H1 (cell line): ENCODE data around the gene CNNM2. TPM values are rescaled to one million over a fixed set of nuclear protein-coding genes. Genes with fewer than 3 reads are reported as not detected.

Source experiments
- CTCF ChIA-PET: fragments of 300-600 bp; sonication (Branson Sonifier 250); formaldehyde crosslinking; loops from one replicate; lab custom pipeline; 2021; ENCODE audit not compliant: partially characterized antibody; lab: Charles Lee
- POLR2A ChIA-PET: fragments of 300-600 bp; sonication (Branson Sonifier 250); formaldehyde crosslinking; loops from one replicate; lab custom pipeline; 2021; ENCODE audit warnings: inconsistent platforms; ENCODE audit not compliant: partially characterized antibody; lab: Charles Lee
- DNase-seq, 2 experiments: peaks; one replicate each; pipeline versions ENCODE4 v3.0.0 to v3.0.0-alpha.2; 2010 to 2022; ENCODE audit warnings: low spot score in 2 of 2, low read depth in 1 of 2, mixed read lengths in 1 of 2
- FAIRE-seq: peaks from 2 replicates; lab custom pipeline; 2011; peaks lifted over from hg19 to GRCh38; lab: Jason Lieb, UNC
- H2AFZ ChIP-seq: 2 replicates; pipeline ENCODE4 v1.8.1; 2012; ENCODE audit warnings: low read length, inconsistent platforms
- H2AK5ac ChIP-seq: 2 replicates; pipeline ENCODE4 v1.6.1; 2013; ENCODE audit warnings: low read depth, low read length
- H2BK120ac ChIP-seq: replicated peaks from 2 replicates; pipeline ENCODE3; 2013; ENCODE audit warnings: low read depth, low read length, inconsistent platforms
- H2BK12ac ChIP-seq: 2 replicates; pipeline ENCODE4 v1.6.1; 2013; ENCODE audit warnings: low read depth, low read length
- H2BK15ac ChIP-seq: 2 replicates; pipeline ENCODE4 v1.6.1; 2013; ENCODE audit warnings: low read length
- H2BK20ac ChIP-seq: 2 replicates; pipeline ENCODE4 v1.6.1; 2013; ENCODE audit warnings: low read length
- H2BK5ac ChIP-seq: 2 replicates; pipeline ENCODE4 v1.6.1; 2013; ENCODE audit warnings: low read depth, low read length
- H3K14ac ChIP-seq: 2 replicates; pipeline ENCODE4 v1.6.1; 2013; ENCODE audit warnings: inconsistent platforms; ENCODE audit not compliant: insufficient read length
- H3K18ac ChIP-seq: 2 replicates; pipeline ENCODE4 v1.6.1; 2013; ENCODE audit warnings: low read length; ENCODE audit errors: extremely low read depth
- H3K23ac ChIP-seq: 2 replicates; pipeline ENCODE4 v1.6.1; 2013; ENCODE audit warnings: inconsistent platforms; ENCODE audit not compliant: insufficient read length
- H3K23me2 ChIP-seq: 2 replicates; pipeline ENCODE4 v1.6.1; 2013; ENCODE audit warnings: low read depth, low read length
- H3K27ac ChIP-seq: 2 replicates; pipeline ENCODE4 v1.6.1; 2011; ENCODE audit warnings: low read depth, low read length, inconsistent platforms
- H3K27me3 ChIP-seq, 4 experiments: replicated peaks in 1 of 4; 1 replicate in 1 of 4; 2 replicates in 3 of 4; pipeline versions ENCODE4 v1.6.1 to v1.8.1; 2011 to 2013; ENCODE audit warnings: low read length in 3 of 4, mild to moderate bottlenecking in 3 of 4, inconsistent platforms in 2 of 4, mixed read lengths in 2 of 4, moderate library complexity in 1 of 4; ENCODE audit not compliant: control insufficient read depth in 3 of 4, insufficient read depth in 3 of 4; ENCODE audit errors: extremely low read depth in 1 of 4
- H3K36me3 ChIP-seq, 4 experiments: 2 replicates each; pipeline versions ENCODE4 v1.6.1 to v1.8.1; 2011 to 2013; ENCODE audit warnings: mild to moderate bottlenecking in 4 of 4, low read length in 3 of 4, moderate library complexity in 2 of 4, control low read depth in 1 of 4, inconsistent platforms in 1 of 4; ENCODE audit not compliant: insufficient read depth in 4 of 4, control insufficient read depth in 2 of 4
- H3K4ac ChIP-seq: replicated peaks from 2 replicates; pipeline ENCODE3; 2013; ENCODE audit warnings: low read length, low read depth, mixed read lengths, inconsistent platforms; ENCODE audit not compliant: insufficient read length
- H3K4me1 ChIP-seq, 4 experiments: replicated peaks in 1 of 4; 1 replicate in 1 of 4; 2 replicates in 3 of 4; pipeline versions ENCODE4 v1.6.1 to v1.8.1; 2011 to 2013; ENCODE audit warnings: low read length in 3 of 4, inconsistent platforms in 2 of 4, mixed read lengths in 1 of 4; ENCODE audit not compliant: insufficient read depth in 4 of 4, control insufficient read depth in 3 of 4
- H3K4me2 ChIP-seq, 2 experiments: 2 replicates each; pipeline versions ENCODE4 v1.6.1 to v1.8.1; 2011 to 2013; ENCODE audit warnings: low read depth in 2 of 2, low read length in 2 of 2, control low read depth in 1 of 2, inconsistent platforms in 1 of 2, mild to moderate bottlenecking in 1 of 2; ENCODE audit not compliant: insufficient read depth in 1 of 2
- H3K4me3 ChIP-seq, 4 experiments: fragments of 200-600, 300-600 bp in 1 of 4; sonication (generic), shearing (Covaris generic), sonication (Bioruptor Twin) in 1 of 4; 2 replicates each; pipeline versions ENCODE4 v1.5.1 to v1.8.1; 2011 to 2016; ENCODE audit warnings: low read length in 4 of 4, low read depth in 3 of 4, control low read depth in 2 of 4, inconsistent platforms in 2 of 4, mild to moderate bottlenecking in 2 of 4, mixed read lengths in 1 of 4, moderate library complexity in 1 of 4; ENCODE audit not compliant: insufficient read depth in 2 of 4; ENCODE audit errors: extremely low read depth in 1 of 4
- H3K56ac ChIP-seq: replicated peaks from 2 replicates; pipeline ENCODE3; 2013; ENCODE audit warnings: low read depth, mild to moderate bottlenecking, mixed read lengths, low read length, inconsistent platforms; ENCODE audit not compliant: insufficient read length
- H3K79me1 ChIP-seq: 2 replicates; pipeline ENCODE4 v1.6.1; 2013; ENCODE audit warnings: low read depth, low read length, control low read depth
- H3K79me2 ChIP-seq, 2 experiments: 2 replicates each; pipeline versions ENCODE4 v1.6.1 to v1.8.1; 2012 to 2013; ENCODE audit warnings: low read length in 2 of 2, mild to moderate bottlenecking in 2 of 2, inconsistent platforms in 1 of 2; ENCODE audit not compliant: insufficient read depth in 2 of 2, control insufficient read depth in 1 of 2
- H3K9ac ChIP-seq, 4 experiments: replicated peaks in 1 of 4; 1 replicate in 1 of 4; 2 replicates in 3 of 4; pipeline versions ENCODE4 v1.6.1 to v1.8.1; 2011 to 2013; ENCODE audit warnings: low read depth in 3 of 4, low read length in 3 of 4, control low read depth in 2 of 4, mild to moderate bottlenecking in 2 of 4, moderate library complexity in 2 of 4, inconsistent platforms in 1 of 4; ENCODE audit errors: extremely low read depth in 1 of 4
- H3K9me3 ChIP-seq, 2 experiments: 2 replicates each; pipeline versions ENCODE4 v1.6.1 to v1.8.1; 2012 to 2013; ENCODE audit warnings: mild to moderate bottlenecking in 2 of 2, moderate library complexity in 2 of 2, control low read depth in 1 of 2, inconsistent platforms in 1 of 2, low read depth in 1 of 2, low read length in 1 of 2, mixed read lengths in 1 of 2; ENCODE audit not compliant: insufficient read depth in 2 of 2
- H4K20me1 ChIP-seq, 2 experiments: replicated peaks in 1 of 2; 2 replicates each; pipeline versions ENCODE3 to v1.8.1; 2011 to 2013; ENCODE audit warnings: inconsistent platforms in 2 of 2, low read length in 2 of 2, mild to moderate bottlenecking in 1 of 2; ENCODE audit not compliant: insufficient read depth in 2 of 2, control insufficient read depth in 1 of 2
- H4K5ac ChIP-seq: 2 replicates; pipeline ENCODE4 v1.6.1; 2013; ENCODE audit warnings: low read length, low read depth, mixed read lengths, inconsistent platforms; ENCODE audit not compliant: insufficient read length
- H4K8ac ChIP-seq: 2 replicates; pipeline ENCODE4 v1.8.0; 2013; ENCODE audit warnings: mild to moderate bottlenecking, moderate library complexity, low read length, inconsistent platforms; ENCODE audit not compliant: insufficient read depth; ENCODE audit errors: extremely low read depth
- H4K91ac ChIP-seq: replicated peaks from 2 replicates; pipeline ENCODE3; 2013; ENCODE audit warnings: low read length, mixed read lengths, inconsistent platforms; ENCODE audit not compliant: insufficient read length
- BCL11A ChIP-seq, 2 experiments: IDR thresholded peaks; one replicate each; pipeline ENCODE4 v1.6.1; 2011; ENCODE audit warnings: low read depth in 2 of 2, low read length in 2 of 2, mild to moderate bottlenecking in 2 of 2
- KDM4A ChIP-seq: IDR thresholded peaks from one replicate; pipeline ENCODE4 v1.7.1; 2012; ENCODE audit warnings: low read depth, mild to moderate bottlenecking, moderate library complexity, low read length, inconsistent platforms; ENCODE audit not compliant: severe bottlenecking
- WGBS, 2 experiments: shearing (Covaris generic) in 1 of 2; methylation state at CpG; one replicate each; pipeline versions ENCODE4 v1.1.6 to v1.1.7; 2013 to 2015; ENCODE audit warnings: low lambda C conversion rate in 2 of 2, mixed read lengths in 2 of 2, inconsistent platforms in 1 of 2, low coverage in 1 of 2, missing lambda C conversion rate in 1 of 2; ENCODE audit not compliant: insufficient replicate concordance in 2 of 2, insufficient coverage in 1 of 2, insufficient read length in 1 of 2; ENCODE audit errors: extremely low coverage in 1 of 2, missing lambda C conversion rate in 1 of 2; 5-methylcytosine and 5-hydroxymethylcytosine counted together
- polyA plus RNA-seq, 7 experiments: library from polyadenylated mRNA; depleted of rRNA in 3 of 7; stranded (reverse) in 5 of 7; unstranded in 2 of 7; fragments of >200 nt in 5 of 7; fragments of 200-250 nt in 2 of 7; gene quantifications; 1 replicate in 5 of 7; 2 replicates in 1 of 7; 4 replicates in 1 of 7; pipeline versions ENCODE4 v1.2.1 to v1.2.3, GENCODE V29; 2011 to 2013; ENCODE audit warnings: missing spikeins in 2 of 7, mixed read lengths in 2 of 7
- total RNA-seq: library from RNA; stranded (reverse); fragmentation: NEBNext Ultra II Directional; extraction: Animal tissue kit (Norgen Biotek cat#: 25700); gene quantifications from 2 replicates; pipeline ENCODE4 v1.2.1, GENCODE V29; 2021

Gene CNNM2
- total and polyA plus RNA-seq, 2 of the 8 experiments (the other 6 are each of a cell fraction or from before 2014, with no cell fraction given), result 7.3 to 23.6 TPM

GRCh38 chr10:103100620-103101019, 182.5 kb downstream of the CNNM2 start:
- Histone ChIP-seq H2BK15ac (no peak overlapping the region), H3K4me1 (peaks cover 0 to 4% (median 0%) of the 10 kb centered on the region in 4 experiments; a peak in 1 of 7 replicates), H3K79me1 (no peaks in the 10 kb centered on the region), H2BK120ac (no peak overlapping the region), H3K9ac (no peak overlapping the region), H2BK12ac (no peak overlapping the region), H3K79me2 (no peaks in the 10 kb centered on the region), H3K27me3 (no peaks in the 10 kb centered on the region), H3K36me3 (peaks cover 4 to 45% (median 9%) of the 10 kb centered on the region in 4 experiments; a peak in 6 of 8 replicates), H2BK5ac (no peak overlapping the region), H2AK5ac (no peak overlapping the region), H3K56ac (no peak overlapping the region), H2AFZ (no peak overlapping the region), H3K23ac (no peak overlapping the region), H3K4me2 (no peak overlapping the region), H2BK20ac (no peak overlapping the region), H3K4ac (no peak overlapping the region), H3K23me2 (no peaks in the 10 kb centered on the region), H4K8ac (no peak overlapping the region), H3K18ac (no peak overlapping the region), H3K27ac (no peak overlapping the region), H4K91ac (no peak overlapping the region), H3K9me3 (no peaks in the 10 kb centered on the region), H3K14ac (no peak overlapping the region), H4K5ac (no peak overlapping the region), H3K4me3 (no peak overlapping the region), H4K20me1 (peaks cover 0 to 1% of the 10 kb centered on the region in 2 experiments)
- ChIA-PET POLR2A (no interaction called here), CTCF (interaction anchor here (0.6 to 2.3 kb wide), 5 partner anchors 13 to 251 kb away, joined by 3 to 12 read pairs (median 6); no protein-coding TSS in a partner anchor)
- no peak for TF ChIP-seq KDM4A
- TF ChIP-seq BCL11A (IDR thresholded peaks at IDR 0.05; ENCODE audit: low read depth in 2 of 2, low read length in 2 of 2), result no peak
- WGBS, 2 experiments, result 67% methylated on average over 2 of the region's 2 CpGs; no CpG with 5 or more reads in 1 of the 2 experiments
- no peak for DNase-seq
- no peak for FAIRE-seq
